DOHH2 (cell line): ENCODE results near the gene RAB7A.
"Not testable (repeated sequence)": the region's sequence is repeated elsewhere in the genome, so short reads cannot be mapped to it uniquely, and the experiment has no call there.

Experiments
- EZH2phosphoT487 ChIP-seq: fragments of 200-600 bp; sonication (generic); IDR thresholded peaks from 2 replicates; pipeline ENCODE4 v1.6.1; 2017; ENCODE audit warnings: borderline replicate concordance, mild to moderate bottlenecking, antibody characterized with exemption, low read length, moderate library complexity, mixed read lengths
- TF ChIP-seq, protein P1 (sequence below): fragments of 200-600 bp; sonication (generic); IDR thresholded peaks from one replicate; pipeline ENCODE4 v1.5.1; 2014; ENCODE audit warnings: antibody characterized with exemption, mild to moderate bottlenecking, low read depth, low read length; ENCODE audit not compliant: poor library complexity, severe bottlenecking

DNA sequence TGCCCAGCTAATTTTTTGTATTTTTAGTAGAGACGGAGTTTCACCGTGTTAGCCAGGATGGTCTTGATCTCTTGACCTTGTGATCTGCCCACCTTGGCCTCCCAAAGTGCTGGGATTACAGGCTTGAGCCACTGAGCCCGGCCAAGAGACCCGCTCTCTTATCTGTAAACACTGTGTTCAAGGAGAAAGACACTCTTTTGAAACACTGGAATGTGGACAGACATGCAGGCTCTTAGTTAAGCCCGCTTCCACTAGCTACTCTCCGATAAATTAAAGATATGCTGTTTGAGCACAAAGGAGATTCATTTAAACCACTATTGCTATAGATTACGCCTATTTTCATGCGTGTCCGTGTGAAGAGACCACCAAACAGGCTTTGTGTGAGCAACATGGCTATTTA lies 103.1 kb downstream of the RAB7A start:
- TF ChIP-seq EZH2phosphoT487 = not testable (repeated sequence)
- TF ChIP-seq, protein P1, sequence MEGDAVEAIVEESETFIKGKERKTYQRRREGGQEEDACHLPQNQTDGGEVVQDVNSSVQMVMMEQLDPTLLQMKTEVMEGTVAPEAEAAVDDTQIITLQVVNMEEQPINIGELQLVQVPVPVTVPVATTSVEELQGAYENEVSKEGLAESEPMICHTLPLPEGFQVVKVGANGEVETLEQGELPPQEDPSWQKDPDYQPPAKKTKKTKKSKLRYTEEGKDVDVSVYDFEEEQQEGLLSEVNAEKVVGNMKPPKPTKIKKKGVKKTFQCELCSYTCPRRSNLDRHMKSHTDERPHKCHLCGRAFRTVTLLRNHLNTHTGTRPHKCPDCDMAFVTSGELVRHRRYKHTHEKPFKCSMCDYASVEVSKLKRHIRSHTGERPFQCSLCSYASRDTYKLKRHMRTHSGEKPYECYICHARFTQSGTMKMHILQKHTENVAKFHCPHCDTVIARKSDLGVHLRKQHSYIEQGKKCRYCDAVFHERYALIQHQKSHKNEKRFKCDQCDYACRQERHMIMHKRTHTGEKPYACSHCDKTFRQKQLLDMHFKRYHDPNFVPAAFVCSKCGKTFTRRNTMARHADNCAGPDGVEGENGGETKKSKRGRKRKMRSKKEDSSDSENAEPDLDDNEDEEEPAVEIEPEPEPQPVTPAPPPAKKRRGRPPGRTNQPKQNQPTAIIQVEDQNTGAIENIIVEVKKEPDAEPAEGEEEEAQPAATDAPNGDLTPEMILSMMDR = not testable (repeated sequence)
